ENCODE measurements around the gene TFRC. TPM values are rescaled to one million over a fixed set of nuclear protein-coding genes. Genes with fewer than 3 reads are reported as not detected.

Gene TFRC
- total RNA-seq, 1 experiment from 2014 or later, result 143 TPM

DNA sequence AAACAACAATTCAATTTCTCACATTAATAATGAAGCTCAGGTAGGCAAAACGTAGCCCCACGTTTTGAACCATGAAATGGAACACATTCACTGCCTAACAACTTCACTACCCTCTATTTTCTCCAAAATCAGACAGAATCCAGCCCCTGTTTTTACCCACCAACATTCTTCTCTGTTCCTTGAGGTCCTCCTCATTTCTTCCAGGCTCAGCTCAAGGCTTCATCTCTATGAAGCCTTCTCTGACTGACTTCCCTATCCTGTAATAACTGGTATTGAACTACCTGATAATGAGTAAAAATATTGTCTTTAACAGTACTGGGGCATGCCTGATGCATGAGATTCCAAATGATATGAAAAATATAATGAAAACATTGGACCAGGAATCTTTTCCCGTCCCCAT is 2.2 kb downstream of the TFRC start:
- Mint-ChIP-seq H3K4me1 (peaks cover 38% of the 10 kb centered on the region), H3K36me3 (peaks cover 22% of the 10 kb centered on the region), H3K4me3 (peak overlapping the region; percentile 99), H3K27me3 (ENCODE audit: low read depth) (no peaks in the 10 kb centered on the region; the same call in 1 of the 2 replicates), H3K9me3 (no peaks in the 10 kb centered on the region), H3K27ac (peak overlapping the region; percentile 71)
- ATAC-seq (no peak), DNase-seq (ENCODE audit: low spot score) (no peak)
- TF ChIP-seq, protein P1, sequence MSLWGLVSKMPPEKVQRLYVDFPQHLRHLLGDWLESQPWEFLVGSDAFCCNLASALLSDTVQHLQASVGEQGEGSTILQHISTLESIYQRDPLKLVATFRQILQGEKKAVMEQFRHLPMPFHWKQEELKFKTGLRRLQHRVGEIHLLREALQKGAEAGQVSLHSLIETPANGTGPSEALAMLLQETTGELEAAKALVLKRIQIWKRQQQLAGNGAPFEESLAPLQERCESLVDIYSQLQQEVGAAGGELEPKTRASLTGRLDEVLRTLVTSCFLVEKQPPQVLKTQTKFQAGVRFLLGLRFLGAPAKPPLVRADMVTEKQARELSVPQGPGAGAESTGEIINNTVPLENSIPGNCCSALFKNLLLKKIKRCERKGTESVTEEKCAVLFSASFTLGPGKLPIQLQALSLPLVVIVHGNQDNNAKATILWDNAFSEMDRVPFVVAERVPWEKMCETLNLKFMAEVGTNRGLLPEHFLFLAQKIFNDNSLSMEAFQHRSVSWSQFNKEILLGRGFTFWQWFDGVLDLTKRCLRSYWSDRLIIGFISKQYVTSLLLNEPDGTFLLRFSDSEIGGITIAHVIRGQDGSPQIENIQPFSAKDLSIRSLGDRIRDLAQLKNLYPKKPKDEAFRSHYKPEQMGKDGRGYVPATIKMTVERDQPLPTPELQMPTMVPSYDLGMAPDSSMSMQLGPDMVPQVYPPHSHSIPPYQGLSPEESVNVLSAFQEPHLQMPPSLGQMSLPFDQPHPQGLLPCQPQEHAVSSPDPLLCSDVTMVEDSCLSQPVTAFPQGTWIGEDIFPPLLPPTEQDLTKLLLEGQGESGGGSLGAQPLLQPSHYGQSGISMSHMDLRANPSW (CRISPR knock-in tag; conservative IDR thresholded peaks at IDR 0.05; ENCODE audit: low read depth), result no peak
- TF ChIP-seq, protein P2, sequence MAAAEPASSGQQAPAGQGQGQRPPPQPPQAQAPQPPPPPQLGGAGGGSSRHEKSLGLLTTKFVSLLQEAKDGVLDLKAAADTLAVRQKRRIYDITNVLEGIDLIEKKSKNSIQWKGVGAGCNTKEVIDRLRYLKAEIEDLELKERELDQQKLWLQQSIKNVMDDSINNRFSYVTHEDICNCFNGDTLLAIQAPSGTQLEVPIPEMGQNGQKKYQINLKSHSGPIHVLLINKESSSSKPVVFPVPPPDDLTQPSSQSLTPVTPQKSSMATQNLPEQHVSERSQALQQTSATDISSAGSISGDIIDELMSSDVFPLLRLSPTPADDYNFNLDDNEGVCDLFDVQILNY (CRISPR knock-in tag; IDR thresholded peaks at IDR 0.05), result no peak
- TF ChIP-seq SP1 (CRISPR knock-in tag; conservative IDR thresholded peaks at IDR 0.05) (no peak), TCF7 (CRISPR knock-in tag; IDR thresholded peaks at IDR 0.05; ENCODE audit: low read depth) (no peak), GTF2I (CRISPR knock-in tag; conservative IDR thresholded peaks at IDR 0.05) (no peak)
- TF ChIP-seq, protein P3, sequence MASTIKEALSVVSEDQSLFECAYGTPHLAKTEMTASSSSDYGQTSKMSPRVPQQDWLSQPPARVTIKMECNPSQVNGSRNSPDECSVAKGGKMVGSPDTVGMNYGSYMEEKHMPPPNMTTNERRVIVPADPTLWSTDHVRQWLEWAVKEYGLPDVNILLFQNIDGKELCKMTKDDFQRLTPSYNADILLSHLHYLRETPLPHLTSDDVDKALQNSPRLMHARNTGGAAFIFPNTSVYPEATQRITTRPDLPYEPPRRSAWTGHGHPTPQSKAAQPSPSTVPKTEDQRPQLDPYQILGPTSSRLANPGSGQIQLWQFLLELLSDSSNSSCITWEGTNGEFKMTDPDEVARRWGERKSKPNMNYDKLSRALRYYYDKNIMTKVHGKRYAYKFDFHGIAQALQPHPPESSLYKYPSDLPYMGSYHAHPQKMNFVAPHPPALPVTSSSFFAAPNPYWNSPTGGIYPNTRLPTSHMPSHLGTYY (CRISPR knock-in tag; IDR thresholded peaks at IDR 0.05), result no peak
- POLR2A ChIA-PET, result interaction anchor here (2.1 kb wide), 1 partner anchor 100 kb away, joined by 6 read pairs; no protein-coding TSS in a partner anchor
- CTCF ChIA-PET, result interaction anchor here (1.0 kb wide), 2 partner anchors 26 to 117 kb away, joined by 3 read pairs; no protein-coding TSS in a partner anchor

DNA sequence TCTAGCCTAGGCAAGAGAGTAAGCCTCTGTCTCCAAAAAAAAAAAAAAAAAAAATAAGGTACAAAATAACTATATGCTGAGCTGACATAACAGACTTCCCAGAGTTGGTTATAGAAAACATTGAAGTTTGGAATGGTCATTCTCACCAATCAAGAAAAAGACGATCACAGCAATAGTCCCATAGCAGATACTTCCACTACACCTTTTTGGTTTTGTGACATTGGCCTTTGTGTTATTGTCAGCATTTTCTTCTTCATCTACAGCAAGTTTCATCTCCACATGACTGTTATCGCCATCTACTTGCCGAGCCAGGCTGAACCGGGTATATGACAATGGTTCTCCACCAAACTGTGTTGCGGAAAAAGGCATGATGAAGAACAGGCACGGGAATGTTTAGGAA is 6.9 kb downstream of the TFRC start:
- peaks cover 59% of the 10 kb centered on the region for H3K36me3 Mint-ChIP-seq
- H3K27me3 Mint-ChIP-seq (ENCODE audit: low read depth), result no peaks in the 10 kb centered on the region
- H3K9me3 Mint-ChIP-seq, result no peaks in the 10 kb centered on the region
- ATAC-seq, result no peak
- DNase-seq (ENCODE audit: low spot score), result no peak
- no peak overlapping the region for H3K27ac Mint-ChIP-seq
- ChIA-PET POLR2A (no interaction called here), CTCF (interaction anchor here (0.6 to 3.4 kb wide), 4 partner anchors 69 to 1332 kb away, joined by 3 to 58 read pairs (median 16); no protein-coding TSS in a partner anchor)
- no peak overlapping the region for H3K4me3 Mint-ChIP-seq
- H3K4me1 Mint-ChIP-seq, result peaks cover 23% of the 10 kb centered on the region
- TF ChIP-seq, protein P4, sequence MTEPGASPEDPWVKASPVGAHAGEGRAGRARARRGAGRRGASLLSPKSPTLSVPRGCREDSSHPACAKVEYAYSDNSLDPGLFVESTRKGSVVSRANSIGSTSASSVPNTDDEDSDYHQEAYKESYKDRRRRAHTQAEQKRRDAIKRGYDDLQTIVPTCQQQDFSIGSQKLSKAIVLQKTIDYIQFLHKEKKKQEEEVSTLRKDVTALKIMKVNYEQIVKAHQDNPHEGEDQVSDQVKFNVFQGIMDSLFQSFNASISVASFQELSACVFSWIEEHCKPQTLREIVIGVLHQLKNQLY (CRISPR knock-in tag; IDR thresholded peaks at IDR 0.05), result no peak
- TF ChIP-seq ESRRA (CRISPR knock-in tag; IDR thresholded peaks at IDR 0.05; ENCODE audit: borderline replicate concordance), result no peak
- no peak for TF ChIP-seq JUN (CRISPR knock-in tag; IDR thresholded peaks at IDR 0.05)
- TF ChIP-seq, protein P5, sequence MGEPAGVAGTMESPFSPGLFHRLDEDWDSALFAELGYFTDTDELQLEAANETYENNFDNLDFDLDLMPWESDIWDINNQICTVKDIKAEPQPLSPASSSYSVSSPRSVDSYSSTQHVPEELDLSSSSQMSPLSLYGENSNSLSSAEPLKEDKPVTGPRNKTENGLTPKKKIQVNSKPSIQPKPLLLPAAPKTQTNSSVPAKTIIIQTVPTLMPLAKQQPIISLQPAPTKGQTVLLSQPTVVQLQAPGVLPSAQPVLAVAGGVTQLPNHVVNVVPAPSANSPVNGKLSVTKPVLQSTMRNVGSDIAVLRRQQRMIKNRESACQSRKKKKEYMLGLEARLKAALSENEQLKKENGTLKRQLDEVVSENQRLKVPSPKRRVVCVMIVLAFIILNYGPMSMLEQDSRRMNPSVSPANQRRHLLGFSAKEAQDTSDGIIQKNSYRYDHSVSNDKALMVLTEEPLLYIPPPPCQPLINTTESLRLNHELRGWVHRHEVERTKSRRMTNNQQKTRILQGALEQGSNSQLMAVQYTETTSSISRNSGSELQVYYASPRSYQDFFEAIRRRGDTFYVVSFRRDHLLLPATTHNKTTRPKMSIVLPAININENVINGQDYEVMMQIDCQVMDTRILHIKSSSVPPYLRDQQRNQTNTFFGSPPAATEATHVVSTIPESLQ (CRISPR knock-in tag; IDR thresholded peaks at IDR 0.05), result no peak
- TF ChIP-seq, protein P6, sequence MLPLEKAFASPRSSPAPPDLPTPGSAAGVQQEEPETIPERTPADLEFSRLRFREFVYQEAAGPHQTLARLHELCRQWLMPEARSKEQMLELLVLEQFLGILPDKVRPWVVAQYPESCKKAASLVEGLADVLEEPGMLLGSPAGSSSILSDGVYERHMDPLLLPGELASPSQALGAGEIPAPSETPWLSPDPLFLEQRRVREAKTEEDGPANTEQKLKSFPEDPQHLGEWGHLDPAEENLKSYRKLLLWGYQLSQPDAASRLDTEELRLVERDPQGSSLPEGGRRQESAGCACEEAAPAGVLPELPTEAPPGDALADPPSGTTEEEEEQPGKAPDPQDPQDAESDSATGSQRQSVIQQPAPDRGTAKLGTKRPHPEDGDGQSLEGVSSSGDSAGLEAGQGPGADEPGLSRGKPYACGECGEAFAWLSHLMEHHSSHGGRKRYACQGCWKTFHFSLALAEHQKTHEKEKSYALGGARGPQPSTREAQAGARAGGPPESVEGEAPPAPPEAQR (CRISPR knock-in tag; IDR thresholded peaks at IDR 0.05), result no peak
- TF ChIP-seq, protein P7, sequence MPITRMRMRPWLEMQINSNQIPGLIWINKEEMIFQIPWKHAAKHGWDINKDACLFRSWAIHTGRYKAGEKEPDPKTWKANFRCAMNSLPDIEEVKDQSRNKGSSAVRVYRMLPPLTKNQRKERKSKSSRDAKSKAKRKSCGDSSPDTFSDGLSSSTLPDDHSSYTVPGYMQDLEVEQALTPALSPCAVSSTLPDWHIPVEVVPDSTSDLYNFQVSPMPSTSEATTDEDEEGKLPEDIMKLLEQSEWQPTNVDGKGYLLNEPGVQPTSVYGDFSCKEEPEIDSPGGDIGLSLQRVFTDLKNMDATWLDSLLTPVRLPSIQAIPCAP (CRISPR knock-in tag; IDR thresholded peaks at IDR 0.05), result no peak
- TF ChIP-seq, protein P8, sequence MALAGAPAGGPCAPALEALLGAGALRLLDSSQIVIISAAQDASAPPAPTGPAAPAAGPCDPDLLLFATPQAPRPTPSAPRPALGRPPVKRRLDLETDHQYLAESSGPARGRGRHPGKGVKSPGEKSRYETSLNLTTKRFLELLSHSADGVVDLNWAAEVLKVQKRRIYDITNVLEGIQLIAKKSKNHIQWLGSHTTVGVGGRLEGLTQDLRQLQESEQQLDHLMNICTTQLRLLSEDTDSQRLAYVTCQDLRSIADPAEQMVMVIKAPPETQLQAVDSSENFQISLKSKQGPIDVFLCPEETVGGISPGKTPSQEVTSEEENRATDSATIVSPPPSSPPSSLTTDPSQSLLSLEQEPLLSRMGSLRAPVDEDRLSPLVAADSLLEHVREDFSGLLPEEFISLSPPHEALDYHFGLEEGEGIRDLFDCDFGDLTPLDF (CRISPR knock-in tag; IDR thresholded peaks at IDR 0.05), result no peak
- TF ChIP-seq ZBTB21 (CRISPR knock-in tag; IDR thresholded peaks at IDR 0.05; ENCODE audit: borderline replicate concordance), result no peak
- no peak for TF ChIP-seq ZNF121 (CRISPR knock-in tag; IDR thresholded peaks at IDR 0.05)
- TF ChIP-seq, protein P9, sequence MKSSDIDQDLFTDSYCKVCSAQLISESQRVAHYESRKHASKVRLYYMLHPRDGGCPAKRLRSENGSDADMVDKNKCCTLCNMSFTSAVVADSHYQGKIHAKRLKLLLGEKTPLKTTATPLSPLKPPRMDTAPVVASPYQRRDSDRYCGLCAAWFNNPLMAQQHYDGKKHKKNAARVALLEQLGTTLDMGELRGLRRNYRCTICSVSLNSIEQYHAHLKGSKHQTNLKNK (CRISPR knock-in tag; IDR thresholded peaks at IDR 0.05), result no peak
- TF ChIP-seq ZNF219 (CRISPR knock-in tag; IDR thresholded peaks at IDR 0.05; ENCODE audit: borderline replicate concordance), result no peak
- TF ChIP-seq TEAD4 (CRISPR knock-in tag; IDR thresholded peaks at IDR 0.05), result no peak
- TF ChIP-seq IRF2 (CRISPR knock-in tag; IDR thresholded peaks at IDR 0.05; ENCODE audit: borderline replicate concordance, low read depth), result no peak
- TF ChIP-seq JAZF1 (CRISPR knock-in tag; IDR thresholded peaks at IDR 0.05), result no peak
- TF ChIP-seq, protein P10, sequence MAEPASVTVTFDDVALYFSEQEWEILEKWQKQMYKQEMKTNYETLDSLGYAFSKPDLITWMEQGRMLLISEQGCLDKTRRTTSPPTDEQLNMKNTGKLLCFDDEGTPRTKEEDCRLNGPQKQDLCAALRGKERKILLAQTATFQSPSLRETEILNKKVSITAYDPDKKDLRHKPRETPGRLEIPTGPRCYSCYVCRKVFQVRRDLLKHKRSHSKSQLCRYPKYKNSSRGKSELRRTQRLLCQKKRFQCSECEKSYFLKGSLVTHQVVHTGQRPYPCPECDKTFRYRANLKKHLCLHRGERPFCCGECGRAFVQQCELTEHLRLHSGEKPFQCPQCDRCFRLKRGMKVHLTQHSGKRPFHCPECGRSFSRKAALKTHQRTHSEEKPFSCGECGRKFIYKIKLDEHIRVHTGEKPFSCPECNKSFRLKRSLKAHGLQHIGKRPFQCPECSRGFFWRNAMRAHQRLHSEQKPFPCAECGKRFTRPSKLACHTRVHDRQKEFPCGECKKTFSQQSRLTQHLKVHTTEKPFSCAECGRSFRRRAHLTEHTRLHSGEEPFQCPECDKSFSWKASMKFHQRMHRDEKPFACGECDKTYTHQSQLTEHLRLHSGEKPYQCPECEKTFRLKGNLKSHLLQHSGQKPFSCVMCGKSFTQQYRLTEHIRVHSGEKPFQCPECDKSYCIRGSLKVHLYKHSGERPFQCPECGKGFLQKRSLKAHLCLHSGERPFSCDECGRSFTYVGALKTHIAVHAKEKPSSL (CRISPR knock-in tag; conservative IDR thresholded peaks at IDR 0.05), result no peak

Data from WTC11 (cell line).